CD14-positive monocyte (primary cell): ENCODE data around the gene PARK7. TPM values are rescaled to one million over a fixed set of nuclear protein-coding genes. Genes with fewer than 3 reads are reported as not detected.
A peak's percentile ranks its signal among the peaks of the same experiment; 100 is the strongest.

Experiments
- DNase-seq, 3 donors: peaks; one replicate each; pipeline ENCODE4 v3.0.0-alpha.2; 2011 to 2022
- H2AFZ ChIP-seq: 2 replicates; pipeline ENCODE4 v1.6.0; 2012; ENCODE audit warnings: mild to moderate bottlenecking, low read depth, low read length, inconsistent platforms; ENCODE audit not compliant: insufficient read depth, poor library complexity, severe bottlenecking
- H3K27ac ChIP-seq, 2 donors: 1 replicate in 1 of 2; 2 replicates in 1 of 2; pipeline ENCODE4 v1.5.1; 2012 to 2013; ENCODE audit warnings: low read length in 2 of 2, control low read depth in 1 of 2, inconsistent platforms in 1 of 2, low read depth in 1 of 2, mild to moderate bottlenecking in 1 of 2
- H3K27me3 ChIP-seq, 2 donors: one replicate each; pipeline versions ENCODE4 v1.6.0 to v1.6.1; 2011 to 2013; ENCODE audit warnings: low read length in 2 of 2; ENCODE audit not compliant: control insufficient read depth in 2 of 2, insufficient read depth in 2 of 2
- H3K36me3 ChIP-seq, 2 donors: replicated peaks in 1 of 2; 1 replicate in 1 of 2; 2 replicates in 1 of 2; pipeline versions ENCODE4 v1.5.1 to v1.6.1; 2012 to 2013; ENCODE audit warnings: low read length in 2 of 2, control low read depth in 1 of 2, inconsistent platforms in 1 of 2, mild to moderate bottlenecking in 1 of 2; ENCODE audit not compliant: insufficient read depth in 2 of 2, control insufficient read depth in 1 of 2
- H3K4me1 ChIP-seq, 2 donors: 1 replicate in 1 of 2; 2 replicates in 1 of 2; pipeline versions ENCODE4 v1.5.1 to v1.6.1; 2012 to 2013; ENCODE audit warnings: low read length in 2 of 2, control low read depth in 1 of 2, inconsistent platforms in 1 of 2, mild to moderate bottlenecking in 1 of 2, moderate library complexity in 1 of 2; ENCODE audit not compliant: insufficient read depth in 2 of 2, control insufficient read depth in 1 of 2
- H3K4me2 ChIP-seq: replicated peaks from 2 replicates; pipeline ENCODE3; 2012; ENCODE audit warnings: low read length, moderate library complexity, mild to moderate bottlenecking; ENCODE audit not compliant: poor library complexity, severe bottlenecking; ENCODE audit errors: extremely low read depth
- H3K4me3 ChIP-seq, 3 experiments: fragments of 200-600 bp in 1 of 3; sonication (generic) in 1 of 3; replicated peaks in 1 of 3; 1 replicate in 2 of 3; 2 replicates in 1 of 3; pipeline ENCODE4 v1.5.1; 2011 to 2013; ENCODE audit warnings: low read length in 3 of 3, mild to moderate bottlenecking in 3 of 3, control low read depth in 2 of 3, low read depth in 2 of 3, inconsistent platforms in 1 of 3, moderate library complexity in 1 of 3
- H3K79me2 ChIP-seq: 2 replicates; pipeline ENCODE4 v1.6.0; 2012; ENCODE audit warnings: mild to moderate bottlenecking, control low read depth, inconsistent platforms, low read length, moderate library complexity; ENCODE audit not compliant: insufficient read depth
- H3K9ac ChIP-seq: 2 replicates; pipeline ENCODE4 v1.6.0; 2017; ENCODE audit warnings: low read length, mild to moderate bottlenecking; ENCODE audit not compliant: insufficient read depth, poor library complexity, severe bottlenecking
- H3K9me3 ChIP-seq, 2 donors: replicated peaks in 1 of 2; 1 replicate in 1 of 2; 2 replicates in 1 of 2; pipeline versions ENCODE4 v1.5.1 to v1.6.1; 2012 to 2013; ENCODE audit warnings: low read length in 2 of 2, control low read depth in 1 of 2; ENCODE audit not compliant: control insufficient read depth in 1 of 2, insufficient read depth in 1 of 2
- H4K20me1 ChIP-seq: 2 replicates; pipeline ENCODE4 v1.6.0; 2012; ENCODE audit warnings: mild to moderate bottlenecking, low read length, control low read depth, moderate library complexity; ENCODE audit not compliant: insufficient read depth
- H3K27ac Mint-ChIP-seq, 7 donors: one replicate each; pipeline ENCODE4 v1.8.0; 2020; ENCODE audit warnings: mild to moderate bottlenecking in 7 of 7, mixed read lengths in 7 of 7, moderate library complexity in 6 of 7, inconsistent platforms in 2 of 7
- H3K27me3 Mint-ChIP-seq, 3 donors: one replicate each; pipeline ENCODE4 v1.8.0; 2021 to 2022; ENCODE audit warnings: low read depth in 3 of 3, mild to moderate bottlenecking in 3 of 3, mixed read lengths in 3 of 3, moderate library complexity in 3 of 3, inconsistent platforms in 1 of 3
- H3K36me3 Mint-ChIP-seq, 2 donors: one replicate each; pipeline ENCODE4 v1.8.0; 2020; ENCODE audit warnings: mixed read lengths in 2 of 2, inconsistent platforms in 1 of 2, mild to moderate bottlenecking in 1 of 2
- H3K4me1 Mint-ChIP-seq: one replicate; pipeline ENCODE4 v1.8.0; 2020; ENCODE audit warnings: mild to moderate bottlenecking, mixed read lengths
- H3K4me3 Mint-ChIP-seq, 2 donors: one replicate each; pipeline ENCODE4 v1.8.0; 2020; ENCODE audit warnings: mild to moderate bottlenecking in 2 of 2, mixed read lengths in 2 of 2, moderate library complexity in 1 of 2
- H3K9me3 Mint-ChIP-seq, 7 donors: one replicate each; pipeline ENCODE4 v1.8.0; 2020 to 2022; ENCODE audit warnings: mixed read lengths in 7 of 7, mild to moderate bottlenecking in 6 of 7, moderate library complexity in 6 of 7, inconsistent platforms in 2 of 7
- WGBS: methylation state at CpG from one replicate; pipeline ENCODE4 v1.1.5; 2013; ENCODE audit warnings: missing lambda C conversion rate; ENCODE audit not compliant: insufficient coverage; 5-methylcytosine and 5-hydroxymethylcytosine counted together
- intact Hi-C, 2 donors: fragments of 100-400 bp; cut with micrococcal nuclease; formaldehyde crosslinking; loops; one replicate each; pipeline versions ENCODE4 v1.15.0 to v1.15.1; 2023
- polyA plus RNA-seq, 3 donors: library from polyadenylated mRNA; depleted of rRNA in 1 of 3; unstranded in 2 of 3; stranded (reverse) in 1 of 3; fragments of 300-500 nt in 2 of 3; fragments of >200 nt in 1 of 3; fragmentation: Illumina TruSeq in 2 of 3; gene quantifications; 1 replicate in 2 of 3; 2 replicates in 1 of 3; pipeline ENCODE4 v1.2.3, GENCODE V29; 2012 to 2021
- TF ChIP-seq, protein P1 (sequence below): fragments of 200-600 bp; IDR thresholded peaks from one replicate; pipeline ENCODE4 v1.8.0; 2022; ENCODE audit warnings: antibody characterized with exemption, mild to moderate bottlenecking

The PARK7 gene
- polyA plus RNA-seq, 3 donors = 116 to 391 (median 353) TPM

DNA sequence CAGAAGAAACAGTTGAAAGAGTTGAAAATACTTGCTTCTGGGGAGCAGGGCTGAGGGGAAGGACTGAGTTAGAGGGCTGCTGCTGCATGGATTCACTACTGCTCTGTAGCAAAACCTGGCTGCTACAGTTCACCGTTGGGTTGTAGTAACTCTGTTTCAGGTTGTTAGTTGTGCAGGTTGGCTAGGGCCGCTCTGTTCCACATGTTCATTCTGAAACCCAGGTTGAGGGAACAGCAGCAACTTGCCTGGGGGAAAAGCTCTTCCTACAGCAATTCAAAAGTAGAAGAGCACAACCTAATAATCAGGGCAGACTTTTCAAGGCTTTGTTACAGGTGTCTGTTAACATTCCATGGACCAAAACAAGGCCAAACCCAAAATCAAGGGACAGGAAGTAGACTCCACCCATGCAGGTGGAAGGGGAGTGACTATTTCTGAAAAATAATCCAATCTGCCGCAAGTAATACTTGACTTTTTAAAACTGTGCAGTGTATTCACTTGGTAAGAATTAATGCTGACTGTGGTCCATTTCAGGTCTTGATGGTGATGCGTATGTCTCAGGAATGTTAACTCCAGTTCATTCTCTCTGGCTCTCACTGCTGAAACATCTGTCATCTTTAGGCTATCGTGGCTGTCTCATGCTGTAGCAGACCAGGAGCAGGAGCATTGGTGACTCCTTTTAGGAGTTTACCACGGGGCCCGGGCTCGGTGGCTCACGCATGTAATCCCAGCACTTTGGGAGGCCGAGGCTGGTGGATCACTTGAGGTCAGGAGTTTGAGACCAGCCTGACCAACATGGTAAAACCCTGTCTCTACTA, 5.1 kb upstream of the PARK7 start:
- H3K27me3 Mint-ChIP-seq = peaks cover 0 to 3% (median 2%) of the 10 kb centered on the region in 3 donors
- no peak overlapping the region for H3K4me3 Mint-ChIP-seq
- intact Hi-C loops = no loop called here
- H3K9me3 ChIP-seq = no peaks in the 10 kb centered on the region
- H3K9ac ChIP-seq = no peak overlapping the region
- H3K4me1 ChIP-seq = peaks cover 26 to 33% of the 10 kb centered on the region in 2 donors
- TF ChIP-seq, protein P1, sequence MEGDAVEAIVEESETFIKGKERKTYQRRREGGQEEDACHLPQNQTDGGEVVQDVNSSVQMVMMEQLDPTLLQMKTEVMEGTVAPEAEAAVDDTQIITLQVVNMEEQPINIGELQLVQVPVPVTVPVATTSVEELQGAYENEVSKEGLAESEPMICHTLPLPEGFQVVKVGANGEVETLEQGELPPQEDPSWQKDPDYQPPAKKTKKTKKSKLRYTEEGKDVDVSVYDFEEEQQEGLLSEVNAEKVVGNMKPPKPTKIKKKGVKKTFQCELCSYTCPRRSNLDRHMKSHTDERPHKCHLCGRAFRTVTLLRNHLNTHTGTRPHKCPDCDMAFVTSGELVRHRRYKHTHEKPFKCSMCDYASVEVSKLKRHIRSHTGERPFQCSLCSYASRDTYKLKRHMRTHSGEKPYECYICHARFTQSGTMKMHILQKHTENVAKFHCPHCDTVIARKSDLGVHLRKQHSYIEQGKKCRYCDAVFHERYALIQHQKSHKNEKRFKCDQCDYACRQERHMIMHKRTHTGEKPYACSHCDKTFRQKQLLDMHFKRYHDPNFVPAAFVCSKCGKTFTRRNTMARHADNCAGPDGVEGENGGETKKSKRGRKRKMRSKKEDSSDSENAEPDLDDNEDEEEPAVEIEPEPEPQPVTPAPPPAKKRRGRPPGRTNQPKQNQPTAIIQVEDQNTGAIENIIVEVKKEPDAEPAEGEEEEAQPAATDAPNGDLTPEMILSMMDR = no peak
- no peaks in the 10 kb centered on the region for H3K36me3 ChIP-seq
- H3K4me2 ChIP-seq = no peak overlapping the region
- no peaks in the 10 kb centered on the region for H3K27me3 ChIP-seq
- H3K36me3 Mint-ChIP-seq = no peaks in the 10 kb centered on the region
- no peak for DNase-seq
- peak overlapping the region in 2 of 7 donors; percentile 5 to 57 for H3K27ac Mint-ChIP-seq
- H3K4me1 Mint-ChIP-seq = peaks cover 23% of the 10 kb centered on the region
- no peaks in the 10 kb centered on the region for H4K20me1 ChIP-seq
- peaks cover 3% of the 10 kb centered on the region for H3K79me2 ChIP-seq
- 96% methylated on average over 6 of the region's 10 CpGs for WGBS
- H3K9me3 Mint-ChIP-seq = peaks cover 0 to 2% (median 1%) of the 10 kb centered on the region in 7 donors
- no peak overlapping the region for H2AFZ ChIP-seq
- no peak overlapping the region for H3K27ac ChIP-seq
- no peak overlapping the region for H3K4me3 ChIP-seq

DNA sequence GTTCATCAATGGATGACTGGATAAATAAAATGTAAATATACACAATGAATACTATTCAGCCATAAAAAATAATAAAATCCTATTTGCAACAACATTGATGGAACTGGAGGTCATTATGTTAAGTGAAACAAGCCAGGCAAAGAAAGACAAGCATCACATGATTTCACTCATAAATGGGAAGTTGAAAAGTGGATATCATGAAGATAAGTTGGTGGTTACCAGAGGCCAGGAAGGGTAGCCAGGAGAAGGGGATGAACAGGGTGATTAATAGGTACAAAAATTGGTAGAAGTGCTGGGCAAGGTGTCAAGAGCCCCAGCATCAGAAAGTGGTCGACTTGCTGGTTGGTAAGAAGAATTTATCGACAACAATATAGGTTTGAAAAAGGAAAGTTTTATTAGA, 1.3 kb upstream of the PARK7 start:
- Mint-ChIP-seq H3K4me3 (peak overlapping the region; percentile 32 to 99), H3K27ac (peak overlapping the region; percentile 83 to 99 (median 98)), H3K27me3 (peaks cover 0 to 3% (median 0%) of the 10 kb centered on the region in 3 donors), H3K9me3 (peaks cover 0 to 2% (median 0%) of the 10 kb centered on the region in 7 donors), H3K36me3 (peaks cover 22 to 23% of the 10 kb centered on the region in 2 donors), H3K4me1 (peaks cover 22% of the 10 kb centered on the region)
- DNase-seq = peak in 2 of 3 donors; percentile 47 to 51
- Histone ChIP-seq H4K20me1 (peaks cover 6% of the 10 kb centered on the region), H3K9ac (no peak overlapping the region), H3K79me2 (peaks cover 38% of the 10 kb centered on the region), H3K27me3 (no peaks in the 10 kb centered on the region), H2AFZ (no peak overlapping the region), H3K27ac (peak overlapping the region; percentile 88 to 96), H3K4me2 (peak overlapping the region; percentile 99), H3K9me3 (no peaks in the 10 kb centered on the region), H3K36me3 (peaks cover 20 to 23% of the 10 kb centered on the region in 2 donors), H3K4me1 (peaks cover 25 to 29% of the 10 kb centered on the region in 2 donors), H3K4me3 (peak overlapping the region in 1 of 3 experiments; percentile 93)
- TF ChIP-seq, protein P1 = no peak
- 94% methylated on average over 2 of the region's 2 CpGs for WGBS
- intact Hi-C loops = loop anchor here (5.0 to 10.0 kb wide), 2 partner anchors 178 to 185 kb away; partner anchors contain the start of genes PER3 (in 1 of the 2) and VAMP3 (in 1 of the 2)
